ENCODE results near the gene LMO1. TPM values are rescaled to one million over a fixed set of nuclear protein-coding genes. Genes with fewer than 3 reads are reported as not detected.

Gene LMO1
- total RNA-seq, 2 experiments from 2014 or later, result not detected

- Mint-ChIP-seq H3K36me3 (ENCODE audit: low read depth) (no peaks in the 10 kb centered on the region), H3K27me3 (ENCODE audit: low read depth) (peaks cover 5% of the 10 kb centered on the region), H3K27ac (no peak overlapping the region), H3K9me3 (no peaks in the 10 kb centered on the region), H3K4me1 (ENCODE audit: low read depth) (no peaks in the 10 kb centered on the region), H3K4me3 (no peak overlapping the region)
- intact Hi-C loops (cut with micrococcal nuclease), result no loop called here
- CTCF ChIA-PET, result no interaction called here
- DNase-seq, result no peak
These were observed 30.7 kb upstream of the LMO1 start for GRCh38 chr11:8294251-8294935.

- no peak for DNase-seq
- no peaks in the 10 kb centered on the region for H3K4me1 Mint-ChIP-seq (ENCODE audit: low read depth)
- no peaks in the 10 kb centered on the region for H3K9me3 Mint-ChIP-seq
- CTCF ChIA-PET, result no interaction called here
- no peaks in the 10 kb centered on the region for H3K36me3 Mint-ChIP-seq (ENCODE audit: low read depth)
- H3K27ac Mint-ChIP-seq, result no peak overlapping the region
- intact Hi-C loops (cut with micrococcal nuclease), result no loop called here
- H3K27me3 Mint-ChIP-seq (ENCODE audit: low read depth), result peaks cover 4% of the 10 kb centered on the region
- no peak overlapping the region for H3K4me3 Mint-ChIP-seq
These were observed 29.5 kb upstream of the LMO1 start for GRCh38 chr11:8293171-8293570.

GRCh38 chr11:8292351-8292750, 28.7 kb upstream of the LMO1 start:
- Mint-ChIP-seq H3K9me3 (no peaks in the 10 kb centered on the region), H3K27me3 (ENCODE audit: low read depth) (peaks cover 3% of the 10 kb centered on the region)
- CTCF ChIA-PET, result no interaction called here

GRCh38 chr11:8291421-8292350, 28.0 kb upstream of the LMO1 start:
- intact Hi-C loops (cut with micrococcal nuclease), result no loop called here
- DNase-seq, result no peak
- Mint-ChIP-seq H3K27me3 (ENCODE audit: low read depth) (peaks cover 3% of the 10 kb centered on the region), H3K4me3 (no peak overlapping the region), H3K27ac (no peak overlapping the region), H3K4me1 (ENCODE audit: low read depth) (no peaks in the 10 kb centered on the region), H3K36me3 (ENCODE audit: low read depth) (no peaks in the 10 kb centered on the region), H3K9me3 (no peaks in the 10 kb centered on the region)
- CTCF ChIA-PET, result no interaction called here

More at GRCh38 chr11:8292351-8292750, 28.7 kb upstream of the LMO1 start:
- intact Hi-C loops (cut with micrococcal nuclease), result no loop called here
- Mint-ChIP-seq H3K4me3 (no peak overlapping the region), H3K36me3 (ENCODE audit: low read depth) (no peaks in the 10 kb centered on the region), H3K4me1 (ENCODE audit: low read depth) (no peaks in the 10 kb centered on the region), H3K27ac (no peak overlapping the region)
- no peak for DNase-seq

GRCh38 chr11:8290081-8290810, 26.6 kb upstream of the LMO1 start:
- peaks cover 3% of the 10 kb centered on the region for H3K27me3 Mint-ChIP-seq (ENCODE audit: low read depth)
- H3K36me3 Mint-ChIP-seq (ENCODE audit: low read depth), result no peaks in the 10 kb centered on the region
- no peaks in the 10 kb centered on the region for H3K9me3 Mint-ChIP-seq
- no peak overlapping the region for H3K27ac Mint-ChIP-seq
- DNase-seq, result no peak
- CTCF ChIA-PET, result no interaction called here
- H3K4me3 Mint-ChIP-seq, result no peak overlapping the region
- intact Hi-C loops (cut with micrococcal nuclease), result no loop called here
- H3K4me1 Mint-ChIP-seq (ENCODE audit: low read depth), result no peaks in the 10 kb centered on the region

GRCh38 chr11:8289492-8289918, 25.8 kb upstream of the LMO1 start:
- intact Hi-C loops (cut with micrococcal nuclease), result no loop called here
- Mint-ChIP-seq H3K4me3 (no peak overlapping the region), H3K27me3 (ENCODE audit: low read depth) (peaks cover 9% of the 10 kb centered on the region), H3K36me3 (ENCODE audit: low read depth) (no peaks in the 10 kb centered on the region), H3K27ac (no peak overlapping the region), H3K4me1 (ENCODE audit: low read depth) (no peaks in the 10 kb centered on the region), H3K9me3 (no peaks in the 10 kb centered on the region)
- no peak for DNase-seq
- CTCF ChIA-PET, result no interaction called here

GRCh38 chr11:8288824-8289491, 25.3 kb upstream of the LMO1 start:
- H3K27me3 Mint-ChIP-seq (ENCODE audit: low read depth), result peaks cover 12% of the 10 kb centered on the region
- intact Hi-C loops (cut with micrococcal nuclease), result no loop called here
- no peaks in the 10 kb centered on the region for H3K9me3 Mint-ChIP-seq
- H3K4me3 Mint-ChIP-seq, result no peak overlapping the region
- CTCF ChIA-PET, result no interaction called here
- no peaks in the 10 kb centered on the region for H3K4me1 Mint-ChIP-seq (ENCODE audit: low read depth)
- H3K27ac Mint-ChIP-seq, result no peak overlapping the region
- no peaks in the 10 kb centered on the region for H3K36me3 Mint-ChIP-seq (ENCODE audit: low read depth)
- DNase-seq, result no peak

GRCh38 chr11:8288166-8288772, 24.6 kb upstream of the LMO1 start:
- H3K27ac Mint-ChIP-seq, result no peak overlapping the region
- no peak overlapping the region for H3K4me3 Mint-ChIP-seq
- peaks cover 12% of the 10 kb centered on the region for H3K27me3 Mint-ChIP-seq (ENCODE audit: low read depth)
- no peaks in the 10 kb centered on the region for H3K9me3 Mint-ChIP-seq
- intact Hi-C loops (cut with micrococcal nuclease), result no loop called here
- no peaks in the 10 kb centered on the region for H3K4me1 Mint-ChIP-seq (ENCODE audit: low read depth)
- DNase-seq, result no peak
- H3K36me3 Mint-ChIP-seq (ENCODE audit: low read depth), result no peaks in the 10 kb centered on the region
- CTCF ChIA-PET, result interaction anchor here (1.7 kb wide), 1 partner anchor 25 kb away, joined by 6 read pairs; the partner anchor contains the start of gene LMO1

- Mint-ChIP-seq H3K4me1 (ENCODE audit: low read depth) (no peaks in the 10 kb centered on the region), H3K4me3 (no peak overlapping the region), H3K9me3 (no peaks in the 10 kb centered on the region), H3K27ac (no peak overlapping the region), H3K36me3 (ENCODE audit: low read depth) (no peaks in the 10 kb centered on the region), H3K27me3 (ENCODE audit: low read depth) (peaks cover 12% of the 10 kb centered on the region)
- no peak for DNase-seq
- CTCF ChIA-PET, result interaction anchor here (1.7 kb wide), 1 partner anchor 25 kb away, joined by 6 read pairs; the partner anchor contains the start of gene LMO1
- intact Hi-C loops (cut with micrococcal nuclease), result no loop called here
These were observed 24.0 kb upstream of the LMO1 start for GRCh38 chr11:8287703-8288102.

- Mint-ChIP-seq H3K9me3 (no peaks in the 10 kb centered on the region), H3K4me3 (no peak overlapping the region), H3K27me3 (ENCODE audit: low read depth) (peaks cover 12% of the 10 kb centered on the region), H3K36me3 (ENCODE audit: low read depth) (no peaks in the 10 kb centered on the region), H3K4me1 (ENCODE audit: low read depth) (no peaks in the 10 kb centered on the region), H3K27ac (no peak overlapping the region)
- intact Hi-C loops (cut with micrococcal nuclease), result no loop called here
- DNase-seq, result no peak
- CTCF ChIA-PET, result interaction anchor here (1.7 kb wide), 1 partner anchor 24 kb away, joined by 6 read pairs; the partner anchor contains the start of gene LMO1
These were observed 23.6 kb upstream of the LMO1 start for GRCh38 chr11:8287297-8287696.

- H3K9me3 Mint-ChIP-seq, result no peaks in the 10 kb centered on the region
- DNase-seq, result no peak
- H3K27ac Mint-ChIP-seq, result no peak overlapping the region
- H3K4me3 Mint-ChIP-seq, result no peak overlapping the region
- peaks cover 12% of the 10 kb centered on the region for H3K27me3 Mint-ChIP-seq (ENCODE audit: low read depth)
- CTCF ChIA-PET, result interaction anchor here (1.7 kb wide), 1 partner anchor 24 kb away, joined by 6 read pairs; the partner anchor contains the start of gene LMO1
- no peaks in the 10 kb centered on the region for H3K36me3 Mint-ChIP-seq (ENCODE audit: low read depth)
- H3K4me1 Mint-ChIP-seq (ENCODE audit: low read depth), result no peaks in the 10 kb centered on the region
- intact Hi-C loops (cut with micrococcal nuclease), result no loop called here
These were observed 23.2 kb upstream of the LMO1 start for GRCh38 chr11:8286886-8287285.

Data from activated naive CD4-positive, alpha-beta T cell treated with anti-CD3 and anti-CD28 coated beads for 36 hours (primary cell).